Activated CD8-positive, alpha-beta memory T cell treated with anti-CD3 and anti-CD28 coated beads, Interleukin-2, amount 50 U/mL, for 24 hours (primary cell): ENCODE data around the gene FOXD4L3.
"Not testable (repeated sequence)": the region's sequence is repeated elsewhere in the genome, so short reads cannot be mapped to it uniquely, and the experiment has no call there.

Experiments
- DNase-seq: peaks from one replicate; pipeline ENCODE4 v3.0.0-alpha.2; 2020; ENCODE audit errors: extremely low read depth

Gene FOXD4L3

DNA sequence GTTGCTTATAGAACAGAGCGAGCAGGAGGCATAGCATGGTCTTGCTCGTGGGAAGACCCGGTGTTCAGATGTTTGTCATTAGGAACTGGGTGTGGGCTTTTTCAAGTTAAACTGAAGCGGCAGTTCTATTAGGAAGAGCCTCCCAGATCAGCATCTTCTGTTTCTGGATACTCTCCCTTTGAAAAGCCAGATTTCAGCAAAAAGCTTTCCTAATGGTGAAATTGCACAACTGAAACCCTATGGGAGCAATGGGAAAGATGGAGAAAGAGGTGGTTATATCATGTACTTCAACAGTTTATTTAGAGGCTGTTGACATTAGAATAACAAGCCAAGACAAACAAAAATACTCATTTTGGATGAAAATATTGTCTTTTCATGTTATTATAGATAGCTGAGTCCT is 41.3 kb downstream of the FOXD4L3 start:
- not testable (repeated sequence) for DNase-seq

DNA sequence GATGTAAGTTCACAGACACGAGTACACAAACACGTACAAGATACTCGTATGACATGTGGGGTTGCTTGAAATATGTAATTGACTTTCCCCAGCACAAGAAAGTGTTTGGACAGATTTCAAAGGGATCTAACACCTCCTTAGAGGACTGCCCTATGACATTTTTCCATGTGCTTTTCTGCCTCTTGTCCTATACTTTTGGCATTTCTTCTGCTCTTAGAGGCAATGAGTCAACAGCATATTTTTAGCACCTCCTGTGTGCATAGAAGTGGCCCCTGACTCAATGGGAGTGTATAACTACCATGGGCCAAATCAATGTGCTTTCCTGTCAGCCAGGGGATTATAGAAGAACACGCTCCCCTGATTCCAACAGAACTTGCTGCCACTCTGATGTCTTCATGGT is 49.0 kb downstream of the FOXD4L3 start:
- DNase-seq, result not testable (repeated sequence)
